Measurements from ENCODE around the gene CCDC50.
A peak's percentile ranks its signal among the peaks of the same experiment; 100 is the strongest.

The CCDC50 gene

GRCh38 chr3:191383124-191383523 lies 53.9 kb downstream of the CCDC50 start:
- no peak for DNase-seq

GRCh38 chr3:191385101-191385500 lies 55.9 kb downstream of the CCDC50 start:
- no peak for DNase-seq

GRCh38 chr3:191387441-191388077 lies 58.4 kb downstream of the CCDC50 start:
- DNase-seq, result no peak

GRCh38 chr3:191388823-191389222 lies 59.6 kb downstream of the CCDC50 start:
- DNase-seq, result no peak

- no peak for DNase-seq
Observed at GRCh38 chr3:191390580-191390979, 61.4 kb downstream of the CCDC50 start.

GRCh38 chr3:191391861-191392808 lies 62.9 kb downstream of the CCDC50 start:
- peak; percentile 61 for DNase-seq

- DNase-seq, result no peak
Observed at GRCh38 chr3:191393146-191393545, 64.0 kb downstream of the CCDC50 start.

- DNase-seq, result no peak
Observed at GRCh38 chr3:191397771-191398170, 68.6 kb downstream of the CCDC50 start.

- DNase-seq, result no peak
Observed at GRCh38 chr3:191398607-191399006, 69.4 kb downstream of the CCDC50 start.

- no peak for DNase-seq
Observed at GRCh38 chr3:191399918-191400317, 70.7 kb downstream of the CCDC50 start.

GRCh38 chr3:191401775-191402357 lies 72.7 kb downstream of the CCDC50 start:
- no peak for DNase-seq

- DNase-seq, result no peak
Observed at GRCh38 chr3:191409791-191410359, 80.7 kb downstream of the CCDC50 start.

- DNase-seq, result no peak
Observed at GRCh38 chr3:191412759-191413158, 83.6 kb downstream of the CCDC50 start.

GRCh38 chr3:191414286-191414685 lies 85.1 kb downstream of the CCDC50 start:
- no peak for DNase-seq

GRCh38 chr3:191414732-191415131 lies 85.5 kb downstream of the CCDC50 start:
- DNase-seq, result no peak

GRCh38 chr3:191415566-191415965 lies 86.4 kb downstream of the CCDC50 start:
- DNase-seq, result no peak

GRCh38 chr3:191417457-191417729 lies 88.2 kb downstream of the CCDC50 start:
- no peak for DNase-seq

- DNase-seq, result no peak
Observed at GRCh38 chr3:191420771-191421170, 91.6 kb downstream of the CCDC50 start.

- DNase-seq, result no peak
Observed at GRCh38 chr3:191424881-191425280, 95.7 kb downstream of the CCDC50 start.

- no peak for DNase-seq
Observed at GRCh38 chr3:191425322-191425734, 96.1 kb downstream of the CCDC50 start.

GRCh38 chr3:191426311-191426710 lies 97.1 kb downstream of the CCDC50 start:
- no peak for DNase-seq

- DNase-seq, result no peak
Observed at GRCh38 chr3:191428177-191428576, 99.0 kb downstream of the CCDC50 start.

GRCh38 chr3:191430103-191430502 lies 100.9 kb downstream of the CCDC50 start:
- DNase-seq, result no peak

All from NCI-H526 treated with DMSO at 0.1 percent for 48 hours (cell line).